HG03280 (cell line): ENCODE measurements around the gene ABI1.
A peak's percentile ranks its signal among the peaks of the same experiment; 100 is the strongest.

Experiments
- ATAC-seq: cut with Tn5 transposase; IDR thresholded peaks from one replicate; pipeline ENCODE4 v1.9.1; 2021; ENCODE audit warnings: mild to moderate bottlenecking, moderate library complexity; ENCODE audit not compliant: unreplicated experiment

Gene ABI1

DNA sequence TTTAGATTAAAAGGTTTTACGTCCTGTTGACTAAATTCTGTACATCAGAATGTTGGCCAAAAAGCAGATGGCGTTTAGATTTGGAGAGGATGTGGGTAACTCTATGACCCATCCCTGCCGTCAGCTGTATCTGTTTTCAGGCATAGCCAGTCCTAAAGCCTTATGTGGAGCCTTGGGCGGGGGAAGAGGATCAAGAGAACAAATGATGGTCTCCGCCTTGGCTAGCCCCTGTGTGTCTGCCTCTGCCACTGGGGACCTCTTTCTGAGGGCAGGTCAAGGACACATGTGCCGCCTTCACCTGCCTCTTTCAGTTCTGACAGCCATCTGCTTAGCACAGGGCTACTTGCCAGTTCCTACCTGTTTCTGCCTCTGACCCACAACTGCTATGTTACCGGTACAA lies 139.2 kb downstream of the ABI1 start:
- ATAC-seq, result no peak

DNA sequence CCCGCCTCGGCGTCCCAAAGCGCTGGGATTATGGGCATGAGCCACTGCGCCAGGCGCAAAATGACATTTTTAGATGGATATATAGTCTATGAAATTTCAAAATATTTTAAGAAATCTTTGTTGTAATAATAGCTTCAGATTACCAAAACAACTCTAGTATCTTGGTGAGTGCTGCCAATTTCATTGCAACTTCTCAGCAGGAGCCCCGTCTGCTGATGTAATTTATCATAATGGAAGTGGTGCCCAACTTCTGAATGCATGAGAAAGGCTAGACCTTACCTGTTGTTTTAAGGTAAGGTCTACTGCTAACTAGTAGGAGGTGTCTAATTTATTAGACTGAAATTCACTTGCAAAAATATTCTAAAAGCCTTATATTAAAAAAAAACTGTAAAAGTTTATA lies 143.3 kb downstream of the ABI1 start:
- ATAC-seq, result no peak

DNA sequence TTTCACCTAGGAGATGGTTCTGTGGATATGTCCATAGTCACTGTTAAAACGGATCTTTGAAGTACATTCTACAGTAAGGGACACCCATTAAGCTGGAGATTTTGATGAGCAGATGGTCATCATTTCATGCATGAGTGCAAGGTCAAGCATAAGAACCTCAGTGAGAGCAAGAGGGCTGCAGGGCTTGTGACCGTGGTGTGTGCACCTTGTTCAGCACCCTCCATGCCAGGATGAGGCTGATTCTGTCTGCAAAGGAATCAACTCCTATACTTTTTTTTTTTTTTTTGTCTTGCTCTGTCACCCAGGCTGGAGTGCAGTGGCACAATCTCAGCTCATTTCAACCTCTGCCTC lies 145.6 kb downstream of the ABI1 start:
- no peak for ATAC-seq

DNA sequence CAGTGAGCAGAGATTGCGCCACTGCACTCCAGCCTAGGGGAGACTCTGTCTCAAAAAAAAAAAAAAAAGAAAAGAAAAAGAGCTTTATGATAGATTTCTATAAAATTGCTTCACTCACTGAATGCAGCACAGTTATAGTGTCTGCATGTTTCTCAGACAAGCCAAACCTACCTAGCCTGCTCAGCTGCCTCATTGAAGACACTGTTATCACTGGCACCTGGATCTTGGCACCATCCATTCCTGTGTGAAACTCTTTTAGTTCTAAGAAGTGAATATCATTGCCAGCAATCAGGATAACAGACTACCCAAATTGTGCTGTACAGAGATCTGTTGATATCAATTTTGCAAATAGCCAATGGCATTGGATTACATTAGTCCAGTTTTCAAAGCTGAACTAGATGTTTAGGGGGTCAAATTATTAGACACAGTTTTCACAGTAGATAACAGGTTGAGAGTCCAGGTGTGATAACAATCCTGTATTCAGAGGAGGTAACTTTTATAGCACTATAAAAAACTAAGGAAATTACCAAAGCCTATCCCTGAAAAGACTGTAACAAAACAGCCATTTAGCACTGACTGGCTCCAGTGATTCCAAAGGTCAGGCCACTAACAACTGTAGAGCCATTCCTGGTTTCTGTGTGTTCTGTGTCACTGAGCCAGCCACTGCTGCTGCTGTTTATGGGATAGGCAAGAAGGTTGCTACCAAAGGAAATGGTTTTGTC lies 146.2 kb downstream of the ABI1 start:
- no peak for ATAC-seq

DNA sequence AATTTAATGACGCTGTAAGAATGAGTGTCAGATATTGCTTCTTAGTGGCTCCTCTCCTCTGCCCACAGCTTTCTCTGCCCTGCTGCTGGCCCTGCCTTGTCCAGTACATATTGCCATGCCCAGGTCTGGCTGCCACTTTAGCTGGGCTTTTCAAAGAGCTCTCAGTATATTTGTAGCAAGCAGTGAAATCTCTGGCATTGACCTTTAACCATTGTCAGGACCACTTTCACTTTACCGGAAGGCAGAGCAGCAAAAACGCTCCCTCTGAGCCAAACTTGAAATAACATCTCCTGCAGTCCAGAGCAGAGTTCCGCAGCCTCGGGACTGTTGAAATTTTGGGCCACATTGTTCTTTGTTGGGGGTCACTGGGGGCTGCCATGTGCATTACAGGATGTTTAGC lies 149.4 kb downstream of the ABI1 start:
- ATAC-seq, result no peak

DNA sequence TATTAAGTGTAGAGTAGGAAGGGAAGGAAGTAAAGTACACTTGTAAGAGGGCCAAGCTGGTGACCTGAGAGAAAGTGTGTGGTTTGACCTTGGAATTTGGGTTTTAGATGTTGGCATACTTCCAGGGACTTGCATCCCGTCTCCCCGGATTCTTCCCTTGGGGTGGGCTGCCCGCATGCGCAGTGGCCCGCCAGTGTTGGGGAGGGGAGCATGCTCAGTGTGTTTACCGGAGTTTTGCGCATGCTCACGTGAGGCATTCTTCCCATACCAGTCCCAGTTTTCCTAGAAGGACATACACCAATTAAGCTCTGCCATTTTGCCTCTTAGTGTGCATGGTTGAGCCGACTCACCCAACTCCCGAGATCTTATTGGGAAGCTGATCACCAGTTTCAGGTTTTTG lies 153.8 kb downstream of the ABI1 start:
- no peak for ATAC-seq

DNA sequence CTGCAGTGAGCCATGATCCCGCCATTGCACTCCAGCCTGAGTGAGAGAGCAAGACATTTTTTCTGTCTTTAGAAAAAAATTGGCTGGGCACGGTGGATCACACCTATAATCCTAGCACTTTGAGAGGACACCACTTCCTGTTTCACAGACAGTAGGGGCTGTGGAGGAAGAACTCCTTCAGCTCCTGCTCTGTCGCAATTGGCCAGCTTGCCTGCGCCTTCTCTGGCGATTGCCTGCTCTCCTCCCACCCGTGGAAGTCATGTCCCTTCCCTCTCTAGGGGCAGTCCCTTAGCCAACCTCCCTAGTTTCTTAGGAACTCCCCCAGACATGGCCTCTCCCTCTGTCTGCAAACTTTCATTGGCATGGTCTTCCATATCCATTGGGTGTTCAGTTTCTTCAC lies 154.6 kb downstream of the ABI1 start:
- no peak for ATAC-seq

DNA sequence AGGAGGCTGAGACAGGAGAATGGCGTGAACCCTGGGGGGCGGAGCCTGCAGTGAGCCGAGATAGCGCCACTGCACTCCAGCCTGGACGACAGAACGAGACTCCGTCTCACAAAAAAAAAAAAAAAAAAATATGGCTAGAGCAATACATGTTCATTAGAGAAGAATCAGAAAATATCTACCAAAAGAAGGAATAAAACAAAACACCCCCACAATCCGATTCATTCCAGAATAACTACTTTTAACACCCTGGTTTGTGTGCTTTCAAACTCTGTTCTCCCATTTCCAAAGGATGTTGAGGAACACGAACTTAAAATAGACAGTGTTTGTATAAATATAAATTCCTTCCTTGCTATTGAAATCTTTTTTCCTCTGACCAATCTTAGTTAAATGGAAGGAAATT lies 156.8 kb downstream of the ABI1 start:
- no peak for ATAC-seq

DNA sequence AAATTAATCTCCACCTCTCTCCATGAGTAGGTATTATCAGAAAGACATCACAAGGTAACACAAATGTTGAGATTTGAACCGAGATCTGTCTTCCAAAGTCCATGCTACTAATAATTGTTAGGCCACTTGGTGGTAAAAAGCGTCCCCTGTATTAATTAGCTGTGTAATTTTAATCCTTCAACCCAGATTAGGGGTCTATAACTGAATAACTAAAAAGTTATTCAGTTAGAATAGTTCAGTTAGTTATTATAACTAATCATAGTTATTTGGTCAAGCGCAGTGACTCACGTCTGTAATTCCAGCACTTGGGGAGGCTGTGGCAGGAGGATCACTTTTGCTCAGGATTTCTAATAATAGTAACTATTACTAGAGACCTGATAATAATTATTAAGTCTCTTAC lies 157.7 kb downstream of the ABI1 start:
- ATAC-seq, result no peak

DNA sequence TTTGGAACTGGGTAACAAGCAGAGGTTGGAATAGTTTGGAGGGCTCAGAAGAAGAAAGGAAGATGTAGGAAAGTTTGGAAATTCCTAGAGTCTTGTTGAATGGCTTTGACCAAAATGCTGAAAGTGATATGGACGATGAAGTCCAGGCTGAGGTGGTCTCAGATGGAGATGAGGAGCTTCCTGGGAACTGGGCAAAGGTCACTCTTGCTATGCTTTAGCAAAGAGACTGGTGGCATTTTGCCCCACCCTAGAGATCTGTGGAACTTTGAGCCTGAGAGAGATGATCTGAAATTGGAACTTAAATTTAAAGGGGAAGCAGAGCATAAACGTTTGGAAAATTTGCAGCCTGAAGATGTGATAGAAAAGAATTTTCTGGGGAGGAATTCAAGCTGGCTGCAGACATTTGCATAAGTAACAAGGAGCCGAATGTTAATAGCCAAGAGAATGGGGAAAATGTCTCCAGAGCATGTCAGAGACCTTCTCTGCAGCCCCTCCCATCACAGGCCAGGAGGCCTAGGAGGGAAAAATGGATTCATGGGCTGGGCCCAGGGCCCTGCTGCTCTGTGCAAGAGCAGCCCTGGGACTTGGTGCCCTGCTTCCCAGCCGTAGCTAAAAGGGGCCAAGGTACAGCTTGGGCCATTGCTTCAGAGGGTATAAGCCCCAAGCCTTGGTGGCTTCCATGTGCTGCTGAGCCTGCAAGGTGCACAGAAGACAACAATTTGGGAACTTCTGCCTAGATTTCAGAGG lies 159.7 kb downstream of the ABI1 start:
- ATAC-seq, result no peak

DNA sequence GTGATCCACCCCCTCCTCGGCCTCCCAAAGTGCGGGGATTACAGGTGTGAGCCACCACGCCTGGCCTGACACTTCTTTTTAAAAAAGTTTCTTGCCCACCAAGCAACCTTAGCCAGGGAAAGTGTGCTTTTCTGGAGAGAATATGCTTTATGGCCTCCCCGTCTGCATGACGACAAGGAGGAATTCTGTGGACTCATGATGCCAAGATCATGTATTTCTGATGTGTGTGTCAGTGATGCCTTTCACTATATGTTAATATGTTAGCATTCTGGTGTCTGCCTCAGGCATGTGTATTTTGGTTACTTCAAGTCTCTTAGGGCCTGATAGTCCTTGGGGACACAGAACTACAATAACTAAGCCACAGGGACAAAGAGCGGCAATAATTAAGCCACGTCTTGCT lies 161.1 kb downstream of the ABI1 start:
- ATAC-seq, result no peak

DNA sequence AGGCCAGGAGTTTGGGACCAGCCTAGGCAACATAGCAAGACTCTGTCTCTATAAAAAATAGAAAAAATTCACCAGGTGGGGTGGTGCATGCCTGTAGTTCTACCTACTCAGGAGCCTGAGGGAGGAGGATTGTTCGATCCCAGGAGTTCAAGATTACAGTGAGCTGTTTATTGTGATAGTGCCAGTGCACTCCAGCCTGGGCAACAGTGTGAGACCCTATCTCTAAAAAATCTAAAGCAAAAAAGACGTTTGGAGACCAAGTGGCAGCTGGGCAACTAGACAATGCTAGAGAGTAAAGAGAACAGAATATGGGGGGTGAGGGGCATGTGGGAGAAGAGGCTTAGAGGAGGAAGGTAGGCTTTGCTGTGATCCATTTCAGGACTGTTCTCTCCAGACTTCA lies 161.8 kb downstream of the ABI1 start:
- ATAC-seq, result no peak

DNA sequence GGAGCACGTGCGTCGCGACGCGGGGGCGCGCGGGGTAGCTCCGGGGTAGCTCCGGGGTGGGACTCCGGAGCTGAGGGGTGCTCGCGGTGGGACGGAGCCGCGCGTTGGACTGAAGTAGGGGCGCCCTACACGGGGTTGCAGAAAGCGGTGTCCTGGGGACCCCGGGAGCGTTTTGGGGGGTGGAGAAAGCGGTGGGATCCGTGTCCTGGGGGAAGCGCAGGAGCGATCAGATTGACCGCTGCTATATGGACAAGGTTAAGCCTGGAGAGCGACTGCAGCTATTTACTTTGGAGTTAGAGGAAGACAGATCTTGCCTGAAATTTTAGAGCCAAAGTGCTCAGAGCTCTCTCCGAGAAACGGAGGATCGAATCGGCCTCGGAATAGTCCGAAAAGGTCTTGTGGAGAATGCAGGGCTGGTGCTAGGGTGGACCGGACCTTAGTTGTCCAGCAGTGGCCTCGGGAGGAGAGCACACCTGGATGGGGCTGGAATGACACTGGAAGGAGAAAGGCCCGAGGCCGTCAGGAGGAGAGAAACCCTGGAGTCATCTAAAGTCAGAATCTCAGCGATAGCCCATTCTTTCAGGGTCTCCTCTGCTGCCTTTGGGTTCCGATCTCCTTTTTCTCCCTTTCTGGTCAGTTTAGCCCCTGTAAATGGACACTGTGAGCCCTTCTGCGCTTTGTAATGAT lies 162.7 kb downstream of the ABI1 start:
- no peak for ATAC-seq

DNA sequence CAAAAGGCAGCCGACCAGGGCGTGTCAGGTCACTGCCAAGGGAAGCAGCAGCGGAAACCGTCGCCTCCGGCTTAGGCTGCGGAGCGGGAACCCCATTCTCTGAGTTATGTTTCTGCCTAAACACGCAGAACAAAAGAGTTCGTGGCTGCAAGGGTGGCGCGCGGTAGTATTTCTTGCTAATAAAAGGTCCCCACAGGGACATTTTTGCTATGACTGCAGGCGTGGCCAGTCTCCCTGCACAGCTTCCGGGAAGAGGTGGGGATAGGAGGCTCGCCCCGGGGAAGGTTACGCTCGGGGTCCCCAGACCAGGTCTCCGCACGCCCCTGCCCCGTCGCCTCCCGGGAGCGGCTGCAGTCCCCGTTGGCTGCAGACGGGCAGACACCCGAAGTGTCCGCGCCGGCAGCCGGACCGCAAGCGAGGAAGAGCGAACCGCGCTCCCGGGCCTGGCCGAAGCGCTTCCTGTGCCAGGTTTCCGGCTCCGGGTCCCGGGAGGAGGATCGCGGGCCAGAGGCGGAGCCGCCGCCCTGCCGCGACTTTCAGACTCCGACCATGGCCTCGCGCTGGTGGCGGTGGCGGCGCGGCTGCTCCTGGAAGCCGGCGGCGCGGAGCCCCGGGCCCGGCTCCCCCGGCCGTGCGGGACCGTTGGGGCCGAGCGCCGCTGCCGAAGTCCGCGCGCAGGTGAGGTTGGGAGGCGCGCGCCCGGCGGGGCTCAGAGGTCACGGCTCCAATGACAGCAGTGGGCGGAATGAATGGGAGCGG lies 163.4 kb downstream of the ABI1 start, which contains the start of gene PDSS1:
TSS of gene PDSS1 (plus strand) at position 539 of the 759 bp plus-strand sequence. CDS start at position 550, 11 bp downstream.
- ATAC-seq, result peak; percentile 75

DNA sequence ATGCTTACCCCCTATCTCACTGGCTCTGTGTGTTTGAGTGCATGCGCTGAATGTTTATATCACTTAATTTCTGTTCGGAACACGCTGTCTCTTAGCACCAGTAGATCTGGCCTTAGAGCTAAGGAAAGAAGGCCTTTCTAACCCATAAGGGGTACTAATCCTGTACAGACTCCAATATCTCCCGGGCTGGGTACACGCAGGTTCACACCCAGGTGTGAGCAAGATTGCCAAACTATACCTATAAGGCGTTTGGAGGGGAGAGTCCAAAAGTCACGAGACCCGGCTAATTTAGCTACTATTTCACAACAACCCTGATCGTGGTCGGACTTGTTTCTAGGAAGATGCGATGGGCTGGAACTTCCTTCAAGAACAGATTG lies 164.0 kb downstream of the ABI1 start:
- peak; percentile 8 for ATAC-seq
